Measurements from ENCODE around the gene CENPVL3.
"Not testable (repeated sequence)": the region's sequence is repeated elsewhere in the genome, so short reads cannot be mapped to it uniquely, and the experiment has no call there.

The CENPVL3 gene

DNA sequence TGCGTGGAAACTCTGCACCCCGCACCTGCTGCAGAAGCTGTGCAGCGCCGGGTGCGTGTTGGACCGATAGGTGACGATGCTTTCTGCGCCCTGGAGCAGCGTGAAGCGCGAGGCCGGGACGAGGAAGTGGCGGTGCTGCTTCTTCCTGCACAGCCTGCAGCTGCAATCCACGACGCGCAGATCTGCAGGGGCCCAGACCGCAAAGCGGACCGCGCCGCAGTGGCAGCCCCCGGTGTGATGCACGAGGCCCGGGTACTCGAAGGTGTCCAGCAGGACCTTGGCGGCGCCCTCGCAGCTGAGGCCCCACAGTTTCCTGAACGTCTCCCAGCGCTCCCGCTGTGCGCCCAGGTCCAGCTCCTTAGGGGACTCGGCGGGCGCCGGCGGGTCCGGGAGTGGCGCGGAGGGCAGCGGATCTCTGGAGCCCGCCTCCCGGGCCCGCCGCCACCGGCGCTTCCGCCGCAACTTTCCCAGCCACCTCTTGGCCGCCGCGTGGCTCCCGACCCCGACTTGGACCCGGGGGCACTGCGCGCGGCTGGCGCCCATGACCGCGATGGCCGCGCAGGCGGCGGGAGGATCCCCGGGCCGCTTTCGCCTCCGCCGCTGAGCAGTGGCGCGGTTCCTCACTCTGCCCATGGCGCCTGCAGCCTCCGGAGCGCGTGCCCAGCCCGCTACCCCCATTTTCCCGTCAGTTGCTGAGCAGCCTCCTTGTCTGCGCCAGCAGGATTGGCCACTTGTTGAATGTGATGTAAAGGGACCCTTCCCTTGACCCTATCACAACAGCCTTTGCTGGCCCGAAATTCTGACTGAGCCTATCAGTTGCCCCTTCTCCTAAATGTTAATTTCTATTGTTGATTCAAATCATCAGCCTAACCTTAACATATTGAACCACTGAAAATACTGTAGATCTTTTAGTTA lies at the start of gene CENPVL3:
Gene CENPVL3 (minus strand): TSS at position 672 of the 915 bp plus-strand sequence. CDS start 39 bp downstream, at position 633.
- DNase-seq (ENCODE audit: low spot score): not testable (repeated sequence)

- DNase-seq (ENCODE audit: low spot score): peak; percentile 6
Observed at GRCh38 chrX:51665981-51666380, 47.3 kb upstream of the CENPVL3 start.

GRCh38 chrX:51643377-51643776 lies 24.7 kb upstream of the CENPVL3 start:
- no peak for DNase-seq (ENCODE audit: low spot score)

DNA sequence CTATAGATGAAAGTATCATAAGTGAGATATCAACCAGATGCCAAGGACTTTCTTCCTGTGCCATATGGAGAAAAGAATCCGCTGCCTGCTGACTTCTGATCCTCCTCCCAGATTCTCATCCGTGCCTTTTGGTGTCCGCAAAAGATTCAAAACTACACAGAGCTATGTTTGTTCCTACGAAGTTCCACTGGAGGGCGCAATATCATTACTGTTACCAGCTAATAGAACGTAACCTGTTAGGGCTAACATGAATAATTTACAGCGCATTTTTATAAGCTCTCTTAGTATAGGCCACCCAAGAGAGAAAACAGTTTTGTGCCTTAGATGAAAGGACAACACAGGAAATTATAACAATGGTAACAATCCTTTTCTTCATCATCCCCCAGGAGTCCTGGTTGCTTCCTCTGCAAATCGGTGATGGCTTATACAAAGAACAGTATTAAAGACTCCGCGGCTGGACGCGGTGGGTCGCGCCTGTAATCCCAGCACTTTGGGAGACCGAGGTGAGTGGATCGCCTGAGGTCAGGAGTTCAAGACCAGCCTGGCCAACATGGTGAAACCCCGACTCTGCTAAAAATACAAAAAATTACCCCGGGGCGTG lies 22.8 kb upstream of the CENPVL3 start:
- DNase-seq (ENCODE audit: low spot score): peak; percentile 28

GRCh38 chrX:51636511-51636910 lies 17.8 kb upstream of the CENPVL3 start:
- DNase-seq (ENCODE audit: low spot score): not testable (repeated sequence)

GRCh38 chrX:51614353-51615012 lies 4.2 kb downstream of the CENPVL3 start:
- DNase-seq (ENCODE audit: low spot score): peak; percentile 27

- no peak for DNase-seq (ENCODE audit: low spot score)
Observed at GRCh38 chrX:51608766-51609165, 9.9 kb downstream of the CENPVL3 start.

- no peak for DNase-seq (ENCODE audit: low spot score)
Observed at GRCh38 chrX:51608126-51608525, 10.6 kb downstream of the CENPVL3 start.

GRCh38 chrX:51606446-51606845 lies 12.3 kb downstream of the CENPVL3 start:
- no peak for DNase-seq (ENCODE audit: low spot score)

GRCh38 chrX:51598899-51599298 lies 19.8 kb downstream of the CENPVL3 start:
- no peak for DNase-seq (ENCODE audit: low spot score)

DNA sequence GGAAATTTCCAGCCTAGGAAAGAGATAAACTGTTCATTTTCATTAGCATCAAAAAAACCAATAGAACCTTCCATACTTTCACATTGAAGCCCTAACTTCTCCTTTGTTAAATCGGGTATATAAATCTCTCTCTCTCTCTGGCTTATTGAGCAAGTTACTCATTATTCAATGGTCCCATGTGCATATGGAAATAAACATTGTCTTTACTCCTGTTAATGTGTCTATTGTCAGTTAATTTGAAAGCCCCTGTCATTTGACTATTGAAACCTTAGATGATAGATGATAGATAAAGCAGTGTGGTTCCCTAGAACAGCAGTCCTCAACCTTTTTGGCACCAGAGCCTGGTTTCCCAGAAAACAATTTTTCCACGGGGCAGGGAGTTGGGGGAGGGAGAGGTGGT lies 46.8 kb downstream of the CENPVL3 start:
- no peak for DNase-seq (ENCODE audit: low spot score)

DNA sequence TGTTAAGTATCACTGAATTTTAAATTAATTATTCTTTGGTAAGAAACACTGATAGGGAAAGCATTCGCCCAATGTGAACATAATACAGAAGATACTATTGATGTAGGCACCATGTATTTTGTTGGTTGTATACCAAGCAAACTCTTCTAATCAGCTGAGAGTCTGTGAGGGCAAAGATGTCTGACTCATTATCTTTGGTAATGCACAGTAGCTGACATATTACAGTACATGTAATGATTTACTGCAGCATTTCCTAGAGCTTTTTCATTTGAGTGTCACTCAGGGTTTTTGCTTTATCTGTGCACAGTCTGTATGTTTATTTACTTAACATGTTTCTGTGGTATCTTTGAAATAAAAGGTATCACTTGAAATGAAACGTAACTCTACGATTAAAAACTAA lies 49.2 kb downstream of the CENPVL3 start:
- no peak for DNase-seq (ENCODE audit: low spot score)

DNA sequence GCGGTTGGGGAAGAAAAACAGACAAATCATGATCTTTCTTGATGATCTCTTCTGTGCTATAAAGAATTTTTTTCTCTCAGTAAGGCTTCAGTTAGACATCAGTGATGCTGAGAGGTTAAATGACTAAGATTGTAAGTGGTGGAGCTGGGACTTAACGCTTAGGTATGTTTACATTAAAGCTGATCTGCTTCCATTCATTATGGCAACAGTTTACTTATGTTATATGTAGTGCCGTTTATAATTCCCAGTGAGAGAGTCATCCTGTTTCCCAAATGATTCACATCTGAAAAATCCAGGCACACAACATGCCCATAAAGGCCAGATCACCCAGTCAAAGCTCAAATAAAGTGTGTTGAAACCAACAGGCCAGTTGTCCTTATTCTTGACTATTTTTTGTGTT lies 50.1 kb downstream of the CENPVL3 start:
- DNase-seq (ENCODE audit: low spot score): no peak

All from activated CD4-positive, alpha-beta T cell treated with anti-CD3 and anti-CD28 coated beads, Interleukin-2, Interleukin-4, amounts not matched to agents 100 ng/mL and 50 ng/mL, durations not matched to agents 16 hours and 8 hours (primary cell).